Measurements from ENCODE around the gene CDC42BPG. TPM values are rescaled to one million over a fixed set of nuclear protein-coding genes. Genes with fewer than 3 reads are reported as not detected.

Gene CDC42BPG
- total and polyA plus RNA-seq, 9 of the 15 experiments (the other 6 are each of a cell fraction or from before 2014, with no cell fraction given) = 0.04 to 8.8 (median 2.1) TPM

- TF ChIP-seq THRA (IDR thresholded peaks at IDR 0.05) (no peak), ZNF583 (CRISPR knock-in tag; IDR thresholded peaks at IDR 0.05) (no peak), NFE2L1 (tag; IDR thresholded peaks at IDR 0.05; ENCODE audit: borderline replicate concordance, low read depth) (no peak), HNRNPK (IDR thresholded peaks at IDR 0.05; ENCODE audit: low read depth, low read length, poor library complexity, severe bottlenecking) (no peak), E2F8 (IDR thresholded peaks at IDR 0.05; ENCODE audit: low read depth, partially characterized antibody) (peak; percentile 56), YY1 (IDR thresholded peaks at IDR 0.05; ENCODE audit: borderline replicate concordance in 1 of 3, control insufficient read depth in 1 of 3, extremely low read depth in 1 of 3, insufficient read depth in 3 of 3, insufficient read length in 1 of 3, insufficient replicate concordance in 2 of 3, low read depth in 1 of 3, low read length in 2 of 3) (peak in 2 of 3 experiments; percentile 18 to 56), GTF2F1 (IDR thresholded peaks at IDR 0.05; ENCODE audit: low read depth, low read length) (no peak), SREBF2 (CRISPR knock-in tag; IDR thresholded peaks at IDR 0.05) (no peak), SPI1 (IDR thresholded peaks at IDR 0.05; ENCODE audit: borderline replicate concordance, low read depth, low read length) (peak; percentile 81), HLTF (IDR thresholded peaks at IDR 0.05) (no peak)
- TF ChIP-seq, protein P1, sequence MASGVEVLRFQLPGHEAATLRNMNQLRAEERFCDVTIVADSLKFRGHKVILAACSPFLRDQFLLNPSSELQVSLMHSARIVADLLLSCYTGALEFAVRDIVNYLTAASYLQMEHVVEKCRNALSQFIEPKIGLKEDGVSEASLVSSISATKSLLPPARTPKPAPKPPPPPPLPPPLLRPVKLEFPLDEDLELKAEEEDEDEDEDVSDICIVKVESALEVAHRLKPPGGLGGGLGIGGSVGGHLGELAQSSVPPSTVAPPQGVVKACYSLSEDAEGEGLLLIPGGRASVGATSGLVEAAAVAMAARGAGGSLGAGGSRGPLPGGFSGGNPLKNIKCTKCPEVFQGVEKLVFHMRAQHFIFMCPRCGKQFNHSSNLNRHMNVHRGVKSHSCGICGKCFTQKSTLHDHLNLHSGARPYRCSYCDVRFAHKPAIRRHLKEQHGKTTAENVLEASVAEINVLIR (CRISPR knock-in tag; IDR thresholded peaks at IDR 0.05) = no peak
- TF ChIP-seq, protein P2, sequence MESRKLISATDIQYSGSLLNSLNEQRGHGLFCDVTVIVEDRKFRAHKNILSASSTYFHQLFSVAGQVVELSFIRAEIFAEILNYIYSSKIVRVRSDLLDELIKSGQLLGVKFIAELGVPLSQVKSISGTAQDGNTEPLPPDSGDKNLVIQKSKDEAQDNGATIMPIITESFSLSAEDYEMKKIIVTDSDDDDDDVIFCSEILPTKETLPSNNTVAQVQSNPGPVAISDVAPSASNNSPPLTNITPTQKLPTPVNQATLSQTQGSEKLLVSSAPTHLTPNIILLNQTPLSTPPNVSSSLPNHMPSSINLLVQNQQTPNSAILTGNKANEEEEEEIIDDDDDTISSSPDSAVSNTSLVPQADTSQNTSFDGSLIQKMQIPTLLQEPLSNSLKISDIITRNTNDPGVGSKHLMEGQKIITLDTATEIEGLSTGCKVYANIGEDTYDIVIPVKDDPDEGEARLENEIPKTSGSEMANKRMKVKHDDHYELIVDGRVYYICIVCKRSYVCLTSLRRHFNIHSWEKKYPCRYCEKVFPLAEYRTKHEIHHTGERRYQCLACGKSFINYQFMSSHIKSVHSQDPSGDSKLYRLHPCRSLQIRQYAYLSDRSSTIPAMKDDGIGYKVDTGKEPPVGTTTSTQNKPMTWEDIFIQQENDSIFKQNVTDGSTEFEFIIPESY (CRISPR knock-in tag; IDR thresholded peaks at IDR 0.05) = peak; percentile 38; the same call in 1 of the 2 replicates
- TF ChIP-seq, protein P3, sequence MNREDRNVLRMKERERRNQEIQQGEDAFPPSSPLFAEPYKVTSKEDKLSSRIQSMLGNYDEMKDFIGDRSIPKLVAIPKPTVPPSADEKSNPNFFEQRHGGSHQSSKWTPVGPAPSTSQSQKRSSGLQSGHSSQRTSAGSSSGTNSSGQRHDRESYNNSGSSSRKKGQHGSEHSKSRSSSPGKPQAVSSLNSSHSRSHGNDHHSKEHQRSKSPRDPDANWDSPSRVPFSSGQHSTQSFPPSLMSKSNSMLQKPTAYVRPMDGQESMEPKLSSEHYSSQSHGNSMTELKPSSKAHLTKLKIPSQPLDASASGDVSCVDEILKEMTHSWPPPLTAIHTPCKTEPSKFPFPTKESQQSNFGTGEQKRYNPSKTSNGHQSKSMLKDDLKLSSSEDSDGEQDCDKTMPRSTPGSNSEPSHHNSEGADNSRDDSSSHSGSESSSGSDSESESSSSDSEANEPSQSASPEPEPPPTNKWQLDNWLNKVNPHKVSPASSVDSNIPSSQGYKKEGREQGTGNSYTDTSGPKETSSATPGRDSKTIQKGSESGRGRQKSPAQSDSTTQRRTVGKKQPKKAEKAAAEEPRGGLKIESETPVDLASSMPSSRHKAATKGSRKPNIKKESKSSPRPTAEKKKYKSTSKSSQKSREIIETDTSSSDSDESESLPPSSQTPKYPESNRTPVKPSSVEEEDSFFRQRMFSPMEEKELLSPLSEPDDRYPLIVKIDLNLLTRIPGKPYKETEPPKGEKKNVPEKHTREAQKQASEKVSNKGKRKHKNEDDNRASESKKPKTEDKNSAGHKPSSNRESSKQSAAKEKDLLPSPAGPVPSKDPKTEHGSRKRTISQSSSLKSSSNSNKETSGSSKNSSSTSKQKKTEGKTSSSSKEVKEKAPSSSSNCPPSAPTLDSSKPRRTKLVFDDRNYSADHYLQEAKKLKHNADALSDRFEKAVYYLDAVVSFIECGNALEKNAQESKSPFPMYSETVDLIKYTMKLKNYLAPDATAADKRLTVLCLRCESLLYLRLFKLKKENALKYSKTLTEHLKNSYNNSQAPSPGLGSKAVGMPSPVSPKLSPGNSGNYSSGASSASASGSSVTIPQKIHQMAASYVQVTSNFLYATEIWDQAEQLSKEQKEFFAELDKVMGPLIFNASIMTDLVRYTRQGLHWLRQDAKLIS (CRISPR knock-in tag; IDR thresholded peaks at IDR 0.05) = no peak
These were observed 41.2 kb upstream of the CDC42BPG start (continued) for GRCh38 chr11:64885367-64886286.

Data from K562 (cell line).